Erythroblast (primary cell): ENCODE measurements around the gene SLC5A1.

Source experiments
- GATA1 ChIP-seq: IDR thresholded peaks from 2 replicates; pipeline ENCODE4 v1.6.1; 2011; ENCODE audit warnings: low read depth, mild to moderate bottlenecking, control low read depth, low read length, moderate library complexity
- POLR2A ChIP-seq: IDR thresholded peaks from 2 replicates; pipeline ENCODE4 v1.6.1; 2011; ENCODE audit warnings: mild to moderate bottlenecking, low read length

DNA sequence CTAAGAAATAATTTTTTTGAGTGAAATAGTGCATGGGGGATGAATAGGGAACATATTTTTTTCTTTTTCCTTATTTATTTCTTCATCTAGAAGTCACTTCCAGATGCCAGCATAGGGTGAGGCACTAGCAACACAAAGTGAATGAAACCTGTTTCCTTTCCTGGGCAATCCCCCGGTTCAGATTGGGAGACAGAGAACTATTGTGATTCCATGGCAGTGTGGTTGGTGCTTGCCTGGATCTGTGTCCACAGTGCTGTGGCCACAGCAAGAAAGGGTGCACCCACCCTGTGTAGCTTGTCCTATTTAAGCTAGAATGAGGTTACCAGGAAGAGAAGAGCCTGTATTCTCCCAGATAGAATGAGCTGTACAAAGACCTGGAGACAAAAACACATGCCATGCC, 57.6 kb downstream of the SLC5A1 start:
- TF ChIP-seq POLR2A (no peak), GATA1 (no peak)
